NCI-H526 treated with DMSO at 0.1 percent for 48 hours (cell line): ENCODE results near the gene STAT2.
"Not testable (repeated sequence)": the region's sequence is repeated elsewhere in the genome, so short reads cannot be mapped to it uniquely, and the experiment has no call there.

Source experiments
- DNase-seq: peaks from one replicate; lab custom pipeline; 2025; lab: John Stamatoyannopoulos, UW

Gene STAT2

GRCh38 chr12:56326126-56326525, 33.8 kb downstream of the STAT2 start:
- no peak for DNase-seq

GRCh38 chr12:56324206-56324605, 35.7 kb downstream of the STAT2 start:
- no peak for DNase-seq

DNA sequence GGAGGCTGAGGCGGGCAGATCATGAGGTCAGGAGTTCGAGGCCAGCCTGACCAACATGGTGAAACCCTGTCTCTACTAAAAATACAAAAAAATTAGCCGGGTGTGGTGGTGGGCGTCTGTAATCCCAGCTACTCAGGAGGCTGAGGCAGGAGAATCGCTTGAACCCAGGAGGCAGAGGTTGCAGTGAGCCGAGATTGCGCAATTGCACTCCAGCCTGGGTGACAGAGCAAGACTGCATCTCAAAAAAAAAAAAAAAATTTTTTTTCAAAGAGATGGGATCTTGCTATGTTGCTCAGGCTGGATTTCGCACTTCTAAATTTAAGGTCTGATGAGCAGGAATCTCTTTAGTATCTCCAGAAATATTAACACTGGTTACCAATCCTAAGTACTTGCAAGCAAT, 38.3 kb downstream of the STAT2 start:
- DNase-seq = not testable (repeated sequence)

- DNase-seq = no peak
Observed at GRCh38 chr12:56321027-56321426, 38.9 kb downstream of the STAT2 start.

- no peak for DNase-seq
Observed at GRCh38 chr12:56317675-56318074, 42.2 kb downstream of the STAT2 start.

- DNase-seq = peak; percentile 97
Observed at GRCh38 chr12:56315622-56316473, 44.1 kb downstream of the STAT2 start, which contains the start of gene CNPY2. Gene CNPY2, minus strand, starts transcription at chr12:56315988. Its CDS starts 771 bp downstream, at chr12:56315217.

GRCh38 chr12:56315249-56315621, 44.7 kb downstream of the STAT2 start:
- no peak for DNase-seq

GRCh38 chr12:56311003-56311402, 48.9 kb downstream of the STAT2 start:
- DNase-seq = no peak

- DNase-seq = no peak
Observed at GRCh38 chr12:56308714-56309113, 51.2 kb downstream of the STAT2 start.

- DNase-seq = no peak
Observed at GRCh38 chr12:56307221-56307965, 52.5 kb downstream of the STAT2 start.

GRCh38 chr12:56304872-56305590, 54.9 kb downstream of the STAT2 start:
- DNase-seq = no peak

DNA sequence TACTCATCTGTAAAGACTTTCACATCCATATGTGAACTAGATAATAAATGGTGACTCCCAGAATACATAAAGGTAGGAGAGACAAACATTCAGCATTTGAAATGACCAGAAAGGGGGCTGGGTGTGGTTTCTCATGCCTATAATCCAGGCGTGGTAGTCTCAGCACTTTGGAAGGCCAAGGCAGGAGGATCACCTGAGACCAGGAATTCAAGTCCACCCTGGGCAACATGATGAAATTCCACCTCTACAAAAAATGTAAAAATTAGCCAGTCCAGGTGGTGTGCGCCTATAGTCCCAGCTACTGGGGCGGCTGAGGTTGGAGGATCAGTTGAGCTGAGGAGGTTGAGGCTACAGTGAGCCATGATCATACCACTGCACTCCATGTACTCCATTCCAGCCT, 55.6 kb downstream of the STAT2 start:
- no peak for DNase-seq

- DNase-seq = no peak
Observed at GRCh38 chr12:56300644-56301464, 59.1 kb downstream of the STAT2 start.

DNA sequence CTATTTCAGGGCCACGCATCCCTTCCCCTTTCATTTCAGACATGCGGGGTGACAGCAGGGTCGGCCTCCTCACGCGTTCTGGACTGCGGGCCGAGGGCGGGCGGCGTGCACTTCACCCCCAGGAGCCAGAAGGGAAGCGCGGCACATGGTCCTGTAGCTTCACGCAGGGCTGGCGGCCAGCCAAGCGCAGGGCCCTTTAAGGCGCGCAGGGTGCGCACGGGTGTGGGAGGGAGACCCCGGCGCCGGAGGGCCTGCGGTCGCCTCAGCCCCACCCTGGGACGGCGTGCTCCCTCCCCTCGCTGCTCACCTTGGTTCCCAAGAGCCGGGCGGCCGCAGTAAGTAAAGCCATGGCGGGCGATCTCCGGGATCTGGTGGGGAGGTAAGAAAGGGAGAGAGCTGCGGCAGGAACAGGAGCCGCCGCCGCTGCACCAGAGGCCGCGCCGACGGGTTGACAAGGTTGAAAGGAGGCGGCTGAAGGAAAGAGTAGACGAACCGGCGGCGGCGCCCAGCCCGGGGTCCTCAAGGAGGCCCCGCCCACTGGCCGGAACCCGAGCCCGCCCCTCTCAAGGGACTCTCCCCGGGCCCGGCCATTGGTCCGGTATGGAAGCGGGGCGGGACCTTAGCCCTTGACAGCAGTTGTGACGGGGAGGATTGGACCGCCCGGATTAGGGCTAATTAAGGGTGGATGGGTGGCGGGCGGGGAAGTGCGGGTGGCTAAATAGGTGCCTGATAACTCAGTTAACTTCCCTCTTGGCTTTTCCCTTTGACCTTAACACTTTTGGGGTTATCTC, 59.9 kb downstream of the STAT2 start, which contains the start of gene CS:
Gene CS, minus strand, starts transcription at position 478 of the 791 bp plus-strand sequence. Its CDS starts 129 bp downstream, at position 349.
- DNase-seq = peak; percentile 95

DNA sequence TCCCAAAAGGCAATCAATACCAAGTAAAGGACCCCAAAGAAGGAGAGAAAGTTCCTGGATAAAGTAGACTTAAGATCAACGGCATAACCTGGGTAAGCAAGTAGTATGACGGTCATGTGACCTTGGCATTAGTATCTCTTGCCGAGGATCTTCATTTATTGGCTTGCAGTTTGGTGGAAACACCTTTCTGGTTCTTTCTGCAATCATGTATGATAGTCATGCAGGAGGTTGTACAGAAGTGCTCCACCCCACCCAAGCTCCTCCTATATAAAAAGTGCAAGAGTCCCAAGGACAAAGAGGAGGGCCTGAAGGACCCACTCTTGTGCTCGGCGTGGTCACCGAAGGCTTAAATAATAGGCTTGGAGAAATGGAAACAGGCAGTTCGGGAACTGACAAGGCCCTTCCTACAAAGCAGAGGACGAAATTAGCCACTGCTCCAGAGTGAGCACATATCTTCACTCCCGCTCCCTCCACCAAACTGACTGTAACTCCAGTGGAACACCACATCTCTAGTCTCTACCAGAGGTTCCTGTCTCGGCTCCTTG, 60.5 kb downstream of the STAT2 start:
- peak; percentile 72 for DNase-seq

DNA sequence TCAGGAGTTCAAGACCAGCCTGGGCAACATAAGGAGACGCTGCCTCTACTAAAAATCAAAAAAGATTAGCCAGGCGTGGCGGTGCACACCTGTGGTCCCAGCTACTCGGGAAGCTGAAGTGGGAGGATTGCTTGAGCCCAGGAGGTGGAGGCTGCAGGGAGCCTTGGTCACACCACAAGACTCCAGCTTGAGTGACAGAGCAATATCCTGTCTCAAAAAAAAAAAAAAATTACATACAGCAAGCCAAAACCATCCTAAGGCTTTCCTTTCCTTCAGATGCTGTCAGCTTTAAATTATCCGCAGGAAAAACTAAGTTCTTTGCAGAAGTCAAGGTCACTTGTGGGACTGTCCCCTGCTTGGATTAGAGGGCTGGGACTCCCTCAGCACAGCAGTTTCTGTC, 61.1 kb downstream of the STAT2 start:
- DNase-seq = no peak

DNA sequence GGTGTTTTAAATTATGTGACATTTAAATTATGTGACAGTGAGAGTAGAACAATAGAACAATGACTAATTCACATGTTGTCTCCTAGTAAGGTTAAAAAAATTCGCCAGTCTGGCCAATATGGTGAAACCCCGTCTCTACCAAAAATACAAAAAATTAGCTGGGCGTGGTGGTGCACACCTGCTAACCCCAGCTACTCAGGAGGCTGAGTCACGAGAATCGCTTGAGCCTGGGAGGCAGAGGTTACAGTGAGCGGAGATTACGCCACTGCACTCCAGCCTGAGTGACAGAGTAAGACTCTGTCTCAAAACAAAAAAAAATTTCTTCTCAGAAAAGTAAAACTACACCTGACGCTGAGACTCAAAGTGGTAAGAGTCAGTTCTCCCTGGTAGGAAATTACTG, 62.5 kb downstream of the STAT2 start:
- DNase-seq = no peak

DNA sequence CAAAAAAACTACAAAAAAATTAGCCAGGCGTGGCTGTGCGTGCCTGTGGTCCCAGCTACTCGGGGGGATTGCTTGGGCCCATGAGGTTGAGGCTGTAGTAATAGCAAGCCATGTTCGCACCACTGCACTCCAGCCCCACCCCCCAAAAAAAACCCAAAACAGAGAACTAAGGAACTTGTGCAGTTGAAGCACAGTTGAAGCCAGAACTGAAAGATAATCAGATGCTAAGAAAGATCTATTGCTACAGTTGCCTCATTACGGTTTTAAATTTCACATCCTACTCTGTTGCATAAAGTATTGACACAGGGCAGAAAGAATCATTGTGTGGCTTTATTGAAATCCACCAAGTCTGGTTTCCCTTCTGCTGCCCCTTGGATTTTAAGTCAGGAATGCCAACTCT, 63.6 kb downstream of the STAT2 start:
- DNase-seq = no peak

DNA sequence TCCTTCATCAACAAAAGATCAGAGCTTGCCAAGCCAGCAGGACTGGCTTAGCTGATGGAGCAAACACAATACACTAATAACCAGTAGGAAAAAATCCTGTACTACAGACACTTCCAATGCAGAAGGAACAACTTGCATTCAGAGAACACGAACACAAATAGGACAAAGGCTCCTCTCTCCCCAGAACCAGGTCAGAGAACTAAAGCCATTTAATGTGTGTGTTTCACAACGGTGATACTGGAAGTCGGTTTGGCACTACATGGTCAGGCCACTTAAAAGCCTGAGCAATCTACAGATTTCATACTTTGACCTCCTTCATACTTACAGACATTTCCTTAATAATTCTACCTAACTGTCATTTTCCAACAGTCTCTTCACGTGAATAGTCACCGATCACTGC, 66.1 kb downstream of the STAT2 start:
- DNase-seq = no peak
